ENCODE measurements around the gene POFUT2. TPM values are rescaled to one million over a fixed set of nuclear protein-coding genes. Genes with fewer than 3 reads are reported as not detected.

The POFUT2 gene
- total RNA-seq, 1 donor from 2014 or later: 22.5 TPM

DNA sequence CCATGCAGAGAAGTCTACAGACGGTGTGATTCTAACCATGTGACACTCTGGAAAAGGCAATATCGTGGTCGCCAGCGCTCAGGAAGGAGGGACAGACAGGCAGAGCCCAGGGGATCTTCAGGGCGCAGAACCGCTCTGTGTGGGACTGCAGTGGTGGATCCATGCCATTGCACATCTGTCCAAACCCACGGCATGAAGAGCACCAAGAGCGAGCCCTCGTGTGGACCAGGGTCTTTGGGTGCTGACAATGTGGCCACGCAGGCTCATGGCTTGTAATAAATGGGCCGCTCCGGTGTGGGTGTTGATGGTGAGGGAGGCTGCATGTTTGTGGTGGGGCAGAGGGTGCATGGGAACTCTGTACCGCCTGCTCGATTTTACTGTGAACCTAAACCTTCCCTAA lies 25.3 kb upstream of the POFUT2 start:
- TF ChIP-seq, protein P1, sequence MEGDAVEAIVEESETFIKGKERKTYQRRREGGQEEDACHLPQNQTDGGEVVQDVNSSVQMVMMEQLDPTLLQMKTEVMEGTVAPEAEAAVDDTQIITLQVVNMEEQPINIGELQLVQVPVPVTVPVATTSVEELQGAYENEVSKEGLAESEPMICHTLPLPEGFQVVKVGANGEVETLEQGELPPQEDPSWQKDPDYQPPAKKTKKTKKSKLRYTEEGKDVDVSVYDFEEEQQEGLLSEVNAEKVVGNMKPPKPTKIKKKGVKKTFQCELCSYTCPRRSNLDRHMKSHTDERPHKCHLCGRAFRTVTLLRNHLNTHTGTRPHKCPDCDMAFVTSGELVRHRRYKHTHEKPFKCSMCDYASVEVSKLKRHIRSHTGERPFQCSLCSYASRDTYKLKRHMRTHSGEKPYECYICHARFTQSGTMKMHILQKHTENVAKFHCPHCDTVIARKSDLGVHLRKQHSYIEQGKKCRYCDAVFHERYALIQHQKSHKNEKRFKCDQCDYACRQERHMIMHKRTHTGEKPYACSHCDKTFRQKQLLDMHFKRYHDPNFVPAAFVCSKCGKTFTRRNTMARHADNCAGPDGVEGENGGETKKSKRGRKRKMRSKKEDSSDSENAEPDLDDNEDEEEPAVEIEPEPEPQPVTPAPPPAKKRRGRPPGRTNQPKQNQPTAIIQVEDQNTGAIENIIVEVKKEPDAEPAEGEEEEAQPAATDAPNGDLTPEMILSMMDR (IDR thresholded peaks at IDR 0.05; ENCODE audit: insufficient read depth, low read length, poor library complexity, severe bottlenecking): no peak
- H3K27me3 ChIP-seq (ENCODE audit: control insufficient read depth, insufficient read depth, low read length): no peaks in the 10 kb centered on the region
- H3K36me3 ChIP-seq (ENCODE audit: control insufficient read depth, insufficient read depth, low read length): no peaks in the 10 kb centered on the region
- no peak for DNase-seq (ENCODE audit: low read depth)
- no peak overlapping the region for H3K4me3 ChIP-seq (ENCODE audit: low read depth, low read length)

- no peaks in the 10 kb centered on the region for H3K36me3 ChIP-seq (ENCODE audit: control insufficient read depth, insufficient read depth, low read length)
- DNase-seq (ENCODE audit: low read depth): no peak
- H3K4me3 ChIP-seq (ENCODE audit: low read depth, low read length): no peak overlapping the region
- no peaks in the 10 kb centered on the region for H3K27me3 ChIP-seq (ENCODE audit: control insufficient read depth, insufficient read depth, low read length)
- TF ChIP-seq, protein P1 (IDR thresholded peaks at IDR 0.05; ENCODE audit: insufficient read depth, low read length, poor library complexity, severe bottlenecking): no peak
Measured at GRCh38 chr21:45312296-45312695, 24.6 kb upstream of the POFUT2 start.

- no peak for DNase-seq (ENCODE audit: low read depth)
- H3K4me3 ChIP-seq (ENCODE audit: low read depth, low read length): no peak overlapping the region
- H3K36me3 ChIP-seq (ENCODE audit: control insufficient read depth, insufficient read depth, low read length): no peaks in the 10 kb centered on the region
- no peaks in the 10 kb centered on the region for H3K27me3 ChIP-seq (ENCODE audit: control insufficient read depth, insufficient read depth, low read length)
- TF ChIP-seq, protein P1 (IDR thresholded peaks at IDR 0.05; ENCODE audit: insufficient read depth, low read length, poor library complexity, severe bottlenecking): no peak
Measured at GRCh38 chr21:45310459-45310858, 22.8 kb upstream of the POFUT2 start.

- DNase-seq (ENCODE audit: low read depth): no peak
- H3K4me3 ChIP-seq (ENCODE audit: low read depth, low read length): no peak overlapping the region
- no peaks in the 10 kb centered on the region for H3K27me3 ChIP-seq (ENCODE audit: control insufficient read depth, insufficient read depth, low read length)
- TF ChIP-seq, protein P1 (IDR thresholded peaks at IDR 0.05; ENCODE audit: insufficient read depth, low read length, poor library complexity, severe bottlenecking): no peak
- no peaks in the 10 kb centered on the region for H3K36me3 ChIP-seq (ENCODE audit: control insufficient read depth, insufficient read depth, low read length)
Measured at GRCh38 chr21:45309987-45310381, 22.3 kb upstream of the POFUT2 start.

GRCh38 chr21:45309069-45309986 lies 21.6 kb upstream of the POFUT2 start:
- H3K27me3 ChIP-seq (ENCODE audit: control insufficient read depth, insufficient read depth, low read length): no peaks in the 10 kb centered on the region
- no peaks in the 10 kb centered on the region for H3K36me3 ChIP-seq (ENCODE audit: control insufficient read depth, insufficient read depth, low read length)
- TF ChIP-seq, protein P1 (IDR thresholded peaks at IDR 0.05; ENCODE audit: insufficient read depth, low read length, poor library complexity, severe bottlenecking): peak; percentile 90
- no peak overlapping the region for H3K4me3 ChIP-seq (ENCODE audit: low read depth, low read length)
- DNase-seq (ENCODE audit: low read depth): no peak

All from kidney epithelial cell (primary cell).